SK-N-MC (cell line): Measurements from ENCODE around the gene RIT1.

ENCODE experiments used
- EZH2 ChIP-seq: fragments of 200-600 bp; sonication (generic); IDR thresholded peaks from one replicate; pipeline ENCODE4 v1.6.1; 2017; ENCODE audit warnings: antibody characterized with exemption
- FOXP2 ChIP-seq: optimal IDR thresholded peaks from 2 replicates; pipeline ENCODE3; 2011; ENCODE audit warnings: mild to moderate bottlenecking, moderate library complexity; ENCODE audit not compliant: insufficient read depth; ENCODE audit errors: extremely low read length, control extremely low read depth
- POLR2AphosphoS5 ChIP-seq: IDR thresholded peaks from 2 replicates; pipeline ENCODE4 v1.6.1; 2012; ENCODE audit warnings: mild to moderate bottlenecking, low read depth, low read length, borderline replicate concordance

DNA sequence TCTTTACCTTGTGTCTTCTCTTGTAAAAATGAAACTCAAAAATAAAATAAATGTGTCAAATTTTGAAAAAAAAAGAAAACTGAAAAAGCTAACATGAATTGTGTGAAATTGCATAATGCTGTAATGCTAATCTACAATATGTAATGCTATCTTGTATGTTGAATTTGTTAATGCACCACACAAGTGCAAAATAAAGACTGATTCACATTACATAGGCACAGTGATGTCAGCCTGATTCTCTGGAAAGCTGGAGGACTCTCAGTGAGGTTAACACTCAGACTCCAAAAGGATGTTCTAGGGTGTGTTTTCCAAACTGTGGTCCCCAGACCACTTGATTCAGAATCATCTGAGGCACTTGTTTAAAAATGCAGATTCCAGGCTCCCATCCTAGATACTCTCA is 26.2 kb downstream of the RIT1 start:
- TF ChIP-seq POLR2AphosphoS5 (no peak), EZH2 (no peak), FOXP2 (no peak)
